GM21529 (cell line): ENCODE measurements around the gene CSRNP3.

ENCODE experiments used
- ATAC-seq: cut with Tn5 transposase; IDR thresholded peaks from one replicate; pipeline ENCODE4 v1.9.1; 2021; ENCODE audit not compliant: unreplicated experiment

Gene CSRNP3

DNA sequence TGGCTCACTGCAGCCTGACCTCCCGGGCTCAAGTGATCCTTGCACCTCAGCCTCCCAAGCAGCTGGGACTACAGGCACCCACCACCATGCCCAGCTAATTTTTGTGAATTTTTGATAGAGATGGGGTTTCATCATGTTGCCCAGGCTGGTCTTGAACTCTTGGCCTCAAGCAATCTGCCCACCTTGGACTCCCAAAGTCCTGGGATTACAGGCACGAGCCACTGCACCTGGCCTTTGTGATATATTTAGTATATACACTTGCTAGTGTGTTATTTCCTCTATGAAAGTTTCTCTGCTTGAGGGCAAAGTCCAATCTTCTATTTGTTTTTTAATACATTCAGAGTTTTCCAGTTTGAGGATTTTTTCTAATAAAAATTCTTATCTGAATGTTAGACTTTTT, 205.3 kb downstream of the CSRNP3 start:
- no peak for ATAC-seq

DNA sequence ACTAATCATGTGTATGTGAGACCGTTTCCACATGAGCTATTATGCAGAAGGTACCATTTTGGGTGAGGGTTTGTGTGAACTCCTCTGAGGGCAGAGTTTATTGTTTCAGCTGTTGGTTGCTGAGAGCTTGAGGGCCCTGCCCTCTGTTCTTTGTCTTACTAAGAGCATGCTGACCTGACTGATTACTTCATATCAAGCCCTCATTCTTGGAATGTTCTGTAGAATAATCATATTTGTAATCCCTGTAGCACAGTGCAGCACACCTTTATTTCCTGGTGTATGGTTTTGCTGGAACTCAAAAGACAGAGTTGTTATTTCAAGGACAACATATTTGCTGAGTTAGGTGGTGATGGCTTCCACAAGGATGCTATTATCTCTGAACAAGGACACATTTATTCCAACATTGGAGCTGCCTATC, 206.1 kb downstream of the CSRNP3 start:
- ATAC-seq, result no peak

DNA sequence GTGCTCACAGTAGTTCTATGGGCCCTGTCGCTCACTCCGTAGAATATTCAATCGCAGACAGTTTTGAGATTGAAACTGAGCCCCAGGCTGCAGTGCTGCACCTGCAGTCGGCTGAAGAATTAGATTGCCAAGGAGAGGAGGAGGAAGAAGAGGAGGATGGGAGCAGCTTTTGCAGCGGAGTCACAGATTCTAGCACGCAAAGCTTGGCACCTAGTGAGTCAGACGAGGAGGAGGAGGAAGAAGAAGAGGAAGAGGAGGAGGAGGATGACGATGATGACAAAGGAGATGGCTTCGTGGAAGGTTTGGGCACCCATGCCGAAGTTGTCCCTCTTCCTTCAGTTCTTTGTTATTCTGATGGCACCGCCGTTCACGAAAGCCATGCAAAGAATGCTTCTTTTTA, 209.4 kb downstream of the CSRNP3 start:
- no peak for ATAC-seq

DNA sequence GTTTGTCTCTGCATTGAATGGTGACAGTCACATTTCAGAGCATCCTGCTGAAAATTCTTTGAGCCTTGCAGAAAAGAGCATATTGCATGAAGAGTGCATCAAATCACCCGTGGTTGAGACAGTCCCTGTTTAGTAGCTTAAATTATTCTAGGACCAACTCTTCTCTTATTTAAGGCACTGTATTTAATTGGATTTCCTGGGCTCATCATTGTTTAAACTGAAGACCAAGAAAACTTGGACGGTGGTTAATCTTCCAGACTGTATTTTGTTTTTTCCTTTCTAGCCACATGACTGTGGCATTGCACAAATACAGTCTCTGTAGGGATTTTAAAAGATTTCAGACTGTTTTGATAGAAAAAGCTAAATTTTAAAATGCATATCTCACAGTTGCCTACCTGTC, 210.1 kb downstream of the CSRNP3 start:
- ATAC-seq, result no peak

DNA sequence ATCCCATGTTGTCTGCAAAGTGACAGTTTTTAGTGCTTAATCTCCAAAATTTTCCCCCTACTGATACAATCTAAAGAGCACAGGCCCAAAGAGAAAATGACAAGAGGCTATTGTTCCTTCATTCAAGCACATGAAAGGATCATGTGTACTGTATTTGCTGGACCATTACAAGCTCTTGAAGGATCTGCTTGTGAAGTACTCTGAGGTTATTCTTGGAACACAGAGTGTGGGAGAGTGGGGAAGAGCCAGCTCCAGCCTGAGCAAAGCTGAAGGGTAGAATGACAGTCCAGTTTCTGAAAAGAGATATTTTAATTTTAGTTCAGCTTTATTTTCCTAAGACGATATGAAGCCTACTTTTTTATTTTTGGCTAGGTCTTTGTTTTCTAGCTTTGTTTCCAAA, 212.3 kb downstream of the CSRNP3 start:
- ATAC-seq, result no peak

DNA sequence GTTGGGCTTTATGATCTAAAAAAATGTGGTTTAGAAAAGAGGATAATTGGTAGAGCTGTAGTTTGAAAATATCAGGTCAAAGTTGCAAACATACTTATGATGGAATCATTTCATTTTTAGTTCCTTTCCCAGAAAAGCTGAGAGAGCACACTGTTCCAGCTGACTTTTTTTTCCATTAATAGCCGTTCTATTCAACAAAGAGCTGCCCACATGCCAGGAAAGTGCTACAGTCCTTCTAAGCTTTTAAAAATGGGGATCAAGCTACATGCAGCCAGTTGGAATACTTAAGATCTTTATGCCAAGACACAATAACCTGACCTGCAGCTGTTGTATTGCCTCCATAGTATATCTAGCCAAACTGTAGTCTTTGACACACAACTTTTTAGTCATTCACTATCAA, 213.0 kb downstream of the CSRNP3 start:
- ATAC-seq, result no peak

DNA sequence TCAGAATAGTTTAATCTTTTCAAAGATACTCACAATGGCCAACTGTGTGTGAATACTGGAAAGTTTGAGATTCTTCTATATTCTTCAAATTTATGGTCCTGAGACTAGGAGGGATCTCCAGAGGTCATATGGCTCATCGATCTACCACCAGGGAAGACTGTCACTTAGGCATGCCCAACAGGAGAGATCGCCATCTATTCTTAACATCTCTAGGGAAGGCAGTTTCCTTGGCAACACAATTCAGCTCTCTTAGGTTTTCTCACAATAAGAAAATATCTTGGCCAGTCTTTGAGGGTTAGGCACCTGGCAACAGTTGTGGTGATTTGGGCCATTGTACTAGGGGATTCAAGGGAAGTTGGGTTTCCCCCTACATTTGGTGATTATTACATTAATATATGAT, 217.3 kb downstream of the CSRNP3 start:
- no peak for ATAC-seq

DNA sequence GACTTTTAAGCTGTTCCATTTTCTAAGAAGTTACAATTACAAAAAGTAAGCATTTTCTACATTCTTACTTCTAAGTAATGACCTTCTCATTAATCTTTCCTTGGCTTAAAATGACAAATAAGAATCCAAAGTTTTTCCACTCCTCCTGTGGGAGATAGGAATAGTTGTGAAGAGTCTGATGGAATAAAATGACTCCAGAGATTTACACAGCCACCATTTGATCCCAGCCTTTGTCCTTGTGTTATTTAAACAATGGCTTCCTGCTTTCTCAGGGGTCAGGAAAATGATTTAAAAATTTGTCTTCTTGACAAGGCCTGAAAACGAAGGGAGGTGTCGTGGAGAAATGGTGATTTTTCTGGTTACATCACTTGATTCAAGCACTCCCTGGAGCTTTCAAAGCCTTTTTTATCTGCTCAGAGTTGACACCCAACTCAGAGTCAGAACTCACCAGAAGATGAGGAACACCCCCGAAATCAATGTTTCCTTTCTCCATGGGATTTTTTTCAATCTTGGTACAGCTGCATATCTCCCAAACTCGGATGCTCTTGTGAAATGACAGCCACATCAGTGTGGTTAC, 218.0 kb downstream of the CSRNP3 start:
- no peak for ATAC-seq

DNA sequence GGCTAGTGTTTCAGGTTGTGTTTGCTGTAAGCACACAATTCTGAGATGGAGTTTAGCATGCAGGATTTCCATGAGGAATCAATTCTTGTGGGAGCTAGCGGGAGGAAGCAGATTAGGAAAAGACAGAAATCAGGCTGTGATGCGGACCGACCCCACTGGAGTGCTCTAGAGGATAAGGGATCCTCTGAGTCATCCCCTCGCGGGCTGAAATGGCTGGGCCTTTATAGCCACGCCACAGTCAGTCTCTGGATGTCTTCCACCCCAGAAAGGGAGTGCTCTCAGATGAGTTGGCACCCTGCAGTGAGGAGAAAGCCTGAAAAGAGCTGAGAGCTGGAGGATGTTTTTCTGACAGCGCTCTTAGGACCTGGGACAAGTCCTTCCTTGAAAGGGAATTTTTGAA, 222.1 kb downstream of the CSRNP3 start:
- ATAC-seq, result no peak

DNA sequence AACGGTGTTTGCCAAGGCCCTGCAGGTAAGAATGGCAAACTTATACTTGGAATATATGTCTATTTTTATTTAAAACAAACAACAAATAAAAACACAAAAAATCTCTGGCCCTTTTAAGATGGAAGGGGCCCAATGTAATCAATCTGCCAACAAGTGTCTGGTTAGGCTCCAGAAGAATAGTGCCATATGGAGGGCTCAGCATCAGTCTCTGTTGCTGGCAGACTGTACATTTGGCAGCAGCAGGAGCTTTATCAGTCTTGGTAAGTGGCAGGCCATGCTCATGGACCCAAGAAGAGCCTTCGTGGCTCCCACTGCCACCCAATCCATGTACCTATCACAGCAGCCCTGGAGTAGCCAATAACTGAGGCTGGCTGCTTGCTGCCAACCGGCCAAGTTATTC, 223.4 kb downstream of the CSRNP3 start:
- no peak for ATAC-seq

DNA sequence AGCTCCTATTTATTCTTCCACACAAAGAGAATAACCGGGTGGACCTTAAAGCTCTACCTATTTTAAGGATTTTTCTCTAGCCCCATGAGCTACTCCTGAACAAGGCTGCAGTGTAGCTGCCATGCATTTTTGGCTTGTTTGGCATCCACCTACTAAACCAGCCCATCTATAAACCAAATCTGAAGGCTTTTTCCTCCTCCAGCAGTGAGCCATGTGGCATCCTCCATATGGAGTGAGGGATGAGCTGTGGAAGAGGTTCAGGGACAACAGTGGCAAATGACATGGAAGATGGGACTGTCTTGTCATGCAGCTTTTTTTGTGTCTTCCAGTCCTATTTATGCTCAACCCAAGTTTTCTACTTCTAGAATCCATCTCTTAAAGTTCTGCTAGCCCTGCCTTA, 224.3 kb downstream of the CSRNP3 start:
- ATAC-seq, result no peak

DNA sequence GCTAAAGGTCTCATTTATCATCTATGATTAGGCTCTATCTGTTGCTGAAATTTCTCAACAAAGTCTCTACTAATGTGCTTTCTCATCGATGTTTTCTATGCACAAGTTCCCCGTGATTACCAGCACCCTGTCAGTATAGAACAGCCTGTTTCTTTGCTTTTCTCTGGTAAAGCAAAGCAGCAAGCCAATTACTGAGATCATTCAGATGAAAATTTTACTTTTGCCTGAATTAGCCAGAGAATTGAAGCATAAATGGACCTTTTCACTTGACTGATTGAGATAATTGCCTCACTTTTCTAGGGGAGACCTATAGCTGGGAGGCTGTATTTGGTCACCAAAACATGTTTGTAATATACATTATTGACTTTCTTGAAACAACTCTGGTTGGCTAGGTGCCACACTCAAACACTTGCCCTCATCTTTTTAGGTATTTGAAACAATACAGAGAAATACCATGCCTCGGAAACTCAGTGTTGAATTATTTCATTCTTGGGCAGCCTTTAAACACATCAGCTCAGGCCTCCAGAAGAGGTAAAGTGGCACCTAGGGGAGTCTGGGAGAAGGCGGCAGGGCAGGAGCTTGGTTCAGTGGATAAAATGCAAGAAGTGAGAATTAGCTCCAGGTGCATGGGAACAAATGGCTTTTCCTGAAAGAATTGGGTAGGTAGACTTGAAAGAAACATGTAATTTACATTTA, 228.4 kb downstream of the CSRNP3 start:
- ATAC-seq, result no peak

DNA sequence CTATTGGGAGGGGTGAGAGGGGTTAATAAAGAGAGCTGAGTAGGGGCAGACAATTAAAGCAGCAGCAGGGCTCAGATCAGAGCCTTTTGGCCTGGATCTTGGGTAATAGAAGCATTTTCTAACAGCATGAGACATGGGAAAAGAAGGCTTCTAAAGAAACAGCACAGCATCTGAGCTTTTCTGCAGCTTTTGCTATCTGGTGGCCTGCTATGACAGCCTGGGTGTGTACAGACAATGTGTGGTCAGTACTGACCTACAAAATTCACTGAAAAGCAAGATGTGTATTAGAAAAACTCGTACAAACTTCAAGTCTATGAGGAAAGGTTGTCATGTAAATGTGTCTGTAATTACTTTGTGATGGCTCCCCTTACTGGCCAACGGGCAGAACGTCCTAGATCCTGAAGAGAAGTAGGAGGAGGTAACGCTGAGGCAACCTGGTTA, 229.0 kb downstream of the CSRNP3 start:
- ATAC-seq, result peak; percentile 89

DNA sequence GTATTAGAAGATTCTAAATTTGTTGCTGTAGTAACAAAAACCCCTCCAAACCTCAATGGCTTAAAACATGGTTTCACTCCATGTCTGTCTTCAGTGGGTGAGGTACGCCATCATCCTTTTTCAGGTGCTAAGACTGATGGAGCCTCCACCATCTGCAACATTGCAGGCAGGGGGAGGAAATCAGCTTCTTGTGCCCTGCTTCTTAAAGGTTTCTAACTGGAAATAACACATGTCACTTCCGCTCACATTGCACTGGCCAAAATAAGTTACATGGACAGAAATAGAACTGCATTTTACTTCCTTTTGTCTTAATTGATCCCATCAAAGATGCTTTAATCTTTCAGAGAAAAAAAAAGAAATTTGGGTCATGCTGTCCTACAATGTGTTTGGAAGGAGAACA, 230.4 kb downstream of the CSRNP3 start:
- no peak for ATAC-seq

DNA sequence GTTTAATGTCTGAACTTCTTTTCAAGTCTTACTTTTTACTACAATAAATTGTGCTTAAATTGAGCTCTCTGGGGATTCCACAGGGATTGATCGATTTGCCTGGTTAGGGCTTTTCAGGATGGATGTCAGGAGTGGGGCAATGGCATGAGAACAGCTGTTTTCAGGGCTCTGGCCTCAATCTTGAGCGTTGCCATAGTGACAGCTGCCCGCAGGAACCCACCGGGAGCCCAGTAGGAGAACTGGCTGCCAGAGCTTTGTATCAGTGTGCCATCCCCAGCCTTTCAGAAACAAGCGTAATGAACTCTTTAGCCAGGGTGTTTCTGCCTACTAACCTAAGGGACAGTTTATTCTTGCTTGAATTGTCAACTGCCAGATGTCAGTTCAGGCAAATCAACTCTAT, 231.0 kb downstream of the CSRNP3 start:
- ATAC-seq, result no peak

DNA sequence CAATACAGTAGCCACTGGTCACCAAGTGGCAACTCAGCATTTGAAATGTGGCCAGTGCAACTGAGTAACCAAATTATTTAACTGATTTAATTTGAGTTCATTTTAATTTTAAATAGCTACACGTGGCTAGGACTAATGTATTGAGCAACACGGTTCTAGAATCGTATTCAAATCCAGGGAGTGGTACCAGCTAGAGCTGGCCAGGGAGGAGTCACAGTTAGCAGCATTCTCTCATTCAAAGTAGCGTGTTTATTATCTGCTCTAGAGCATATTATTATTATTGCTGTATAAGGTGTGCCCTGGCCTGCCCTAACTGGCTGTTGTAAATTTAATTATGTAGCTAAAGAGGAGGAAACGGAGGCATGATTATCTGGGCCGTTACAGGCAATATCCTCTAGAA, 231.6 kb downstream of the CSRNP3 start:
- no peak for ATAC-seq

DNA sequence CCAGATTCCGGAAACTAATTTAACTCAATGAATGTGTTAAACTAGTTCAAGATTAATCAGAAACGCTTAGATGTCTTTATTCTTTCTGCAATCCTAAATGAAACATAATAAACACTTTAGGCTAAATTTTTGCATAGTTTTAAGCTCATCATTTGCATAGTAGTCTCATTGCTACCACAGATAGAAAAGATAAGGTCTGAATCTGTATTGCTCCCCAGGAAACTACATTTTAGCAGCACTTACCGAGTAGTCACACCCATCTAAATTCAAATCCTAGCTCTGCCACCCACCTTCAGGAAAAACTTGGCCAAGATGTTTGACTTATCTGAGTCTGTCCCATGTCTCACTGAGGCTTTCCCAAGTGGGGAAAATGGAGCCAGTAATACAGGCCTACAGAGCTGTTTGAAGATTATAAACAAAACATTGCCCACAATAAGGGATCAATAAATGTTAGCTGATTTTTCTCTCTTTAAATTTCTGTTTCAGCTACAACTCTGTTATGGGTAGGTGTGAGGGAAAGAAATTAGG, 237.5 kb downstream of the CSRNP3 start:
- ATAC-seq, result no peak

DNA sequence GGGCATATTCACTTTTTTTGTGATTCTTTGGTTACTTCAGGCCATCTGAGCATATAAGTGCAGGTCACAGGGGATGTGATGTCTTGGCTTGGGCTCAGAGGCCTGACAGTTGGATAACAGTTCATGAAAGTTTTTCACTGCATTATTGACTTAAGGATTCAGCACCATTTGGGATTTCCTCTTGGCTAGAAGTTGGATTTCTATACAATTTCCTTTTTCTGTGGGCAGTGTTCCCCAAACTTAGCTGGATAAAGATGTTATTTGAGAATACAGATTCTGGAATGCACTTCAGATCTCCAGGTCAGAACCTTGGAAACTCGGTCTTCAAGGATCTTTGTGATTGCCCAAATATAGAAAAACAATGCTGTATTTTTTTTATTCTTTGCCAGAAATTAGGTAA, 246.6 kb downstream of the CSRNP3 start:
- ATAC-seq, result no peak

DNA sequence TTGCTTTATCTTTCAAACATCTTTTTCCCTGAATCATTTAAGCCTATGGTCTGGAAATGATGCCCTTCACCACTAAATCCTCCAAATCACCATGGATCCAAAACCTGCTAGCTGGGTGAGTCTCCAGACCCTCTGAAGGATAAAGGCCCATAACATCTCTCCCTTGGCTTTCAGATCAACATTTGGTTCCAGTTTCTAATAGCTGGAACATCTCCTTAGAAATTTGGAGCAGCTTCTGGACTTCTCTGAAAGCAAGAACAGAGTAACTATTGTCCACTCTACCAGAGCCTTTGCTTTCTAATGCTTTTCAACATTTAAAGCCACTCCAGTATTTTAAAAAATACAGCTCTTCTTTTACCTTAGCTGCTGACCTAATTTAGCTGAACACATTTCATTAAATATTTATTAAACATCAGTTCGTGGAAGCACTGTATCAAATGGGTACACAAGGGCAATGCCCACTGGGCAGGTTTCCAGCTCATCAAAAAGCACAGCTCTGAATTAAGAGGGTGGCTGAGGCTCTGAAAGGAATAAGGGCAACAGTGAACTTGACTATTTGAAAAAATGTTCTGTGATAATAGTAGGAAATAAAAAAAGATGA, 249.2 kb downstream of the CSRNP3 start:
- no peak for ATAC-seq

DNA sequence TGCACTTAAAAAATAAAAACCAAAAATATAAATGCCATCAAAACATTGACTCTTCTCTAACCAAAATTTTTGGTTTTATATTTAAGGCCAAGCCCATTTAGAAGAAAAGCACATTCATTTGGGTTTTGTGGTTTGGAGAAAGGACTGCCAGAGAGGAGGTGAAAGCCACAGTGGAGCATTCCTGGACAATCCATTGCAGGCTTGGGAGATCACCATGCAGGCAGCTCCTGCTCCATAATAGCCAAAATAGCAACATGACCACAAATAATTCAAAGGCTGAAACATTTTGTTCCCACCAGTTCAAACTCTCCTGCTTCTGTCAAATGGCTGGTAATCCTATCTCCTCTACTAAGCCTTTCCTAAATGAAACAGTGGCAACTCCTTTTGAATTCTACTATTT, 251.0 kb downstream of the CSRNP3 start:
- ATAC-seq, result no peak

DNA sequence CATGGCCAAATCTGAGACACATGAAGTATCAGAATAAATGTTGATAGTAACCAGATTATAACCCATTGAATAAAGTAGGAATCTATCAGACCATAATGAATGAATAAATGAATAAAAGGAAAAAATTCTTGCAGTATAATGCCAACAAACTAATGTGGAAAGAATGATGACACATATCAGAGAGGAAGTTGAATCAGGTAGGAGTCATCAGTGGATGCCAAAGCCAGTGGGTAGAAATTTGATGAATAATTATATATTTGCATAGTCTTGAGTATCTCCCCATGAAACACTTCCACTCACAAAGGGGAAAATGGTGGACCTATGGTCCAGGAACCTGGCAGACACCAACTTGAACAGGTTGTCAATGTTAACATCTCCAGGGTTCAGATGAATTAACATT, 255.9 kb downstream of the CSRNP3 start:
- no peak for ATAC-seq
